Aorta (tissue), 5 donors: Measurements from ENCODE around the gene GPATCH8. TPM values are rescaled to one million over a fixed set of nuclear protein-coding genes. Genes with fewer than 3 reads are reported as not detected.

Experiments used
- ATAC-seq: fragments of 200-7000 bp; cut with Tn5 transposase; one replicate; pipeline ENCODE4 v1.9.1; 2022; ENCODE audit warnings: moderate library complexity; ENCODE audit not compliant: low FRiP score
- DNase-seq, 2 donors: peaks; one replicate each; pipeline ENCODE4 v3.0.0-alpha.2; 2020
- H3K27ac ChIP-seq, 2 donors: one replicate each; pipeline ENCODE4 v1.5.1; 2013; ENCODE audit warnings: low read length in 2 of 2, mild to moderate bottlenecking in 2 of 2, moderate library complexity in 2 of 2, control low read depth in 1 of 2, inconsistent platforms in 1 of 2, low read depth in 1 of 2
- H3K27me3 ChIP-seq, 2 donors: one replicate each; pipeline ENCODE4 v1.6.1; 2013; ENCODE audit warnings: control low read depth in 1 of 2, low read length in 1 of 2, mild to moderate bottlenecking in 1 of 2, moderate library complexity in 1 of 2; ENCODE audit not compliant: insufficient read depth in 2 of 2, control insufficient read depth in 1 of 2
- H3K36me3 ChIP-seq, 2 donors: one replicate each; pipeline ENCODE4 v1.6.1; 2013; ENCODE audit warnings: control low read depth in 1 of 2, low read length in 1 of 2, mild to moderate bottlenecking in 1 of 2; ENCODE audit not compliant: insufficient read depth in 2 of 2, control insufficient read depth in 1 of 2
- H3K4me1 ChIP-seq, 2 donors: one replicate each; pipeline ENCODE4 v1.6.1; 2013; ENCODE audit warnings: low read length in 2 of 2, control low read depth in 1 of 2, mild to moderate bottlenecking in 1 of 2, moderate library complexity in 1 of 2; ENCODE audit not compliant: insufficient read depth in 2 of 2, control insufficient read depth in 1 of 2
- H3K4me3 ChIP-seq, 2 donors: one replicate each; pipeline ENCODE4 v1.5.1; 2013; ENCODE audit warnings: low read length in 2 of 2, control low read depth in 1 of 2, mild to moderate bottlenecking in 1 of 2
- H3K9me3 ChIP-seq: one replicate; pipeline ENCODE4 v1.6.1; 2013; ENCODE audit warnings: mild to moderate bottlenecking, low read length; ENCODE audit not compliant: control insufficient read depth
- WGBS, 2 donors: extraction: QIAGEN DNeasy Blood & Tissue Kit; methylation state at CpG; one replicate each; pipeline ENCODE4 v1.1.7; 2013; 5-methylcytosine and 5-hydroxymethylcytosine counted together
- intact Hi-C, 2 donors: fragments of 100-400 bp; cut with DNase I; formaldehyde crosslinking; loops; one replicate each; pipeline versions ENCODE4 v1.14.2 to v1.15.0; 2022
- polyA plus RNA-seq, 2 donors: library from polyadenylated mRNA; stranded (reverse); fragments of 200-250 nt; gene quantifications; one replicate each; pipeline ENCODE4 v1.2.3, GENCODE V29; 2013
- total RNA-seq, 2 donors: library from RNA; stranded (reverse); fragmentation: NEBNext Ultra II Directional; extraction: Animal tissue kit (Norgen Biotek cat#: 25700); gene quantifications; one replicate each; pipeline ENCODE4 v1.2.1, GENCODE V29; 2021
- donor health status: healthy with polysubstance abuse.
- donor health status: Bipolar disorder and iron deficiency.
- donor health status: DM: no; HTN: no; CAD: no.
- donor health status: DM: no; HTN: no; CAD: no.
- donor health status: DM: yes; HTN: yes; CAD: no.

Gene GPATCH8
- total and polyA plus RNA-seq, 4 donors, result 4.9 to 56.5 (median 27.3) TPM

- ATAC-seq (no peak), DNase-seq (peak in 1 of 2 donors; percentile 44)
- H3K9me3 ChIP-seq, result no peaks in the 10 kb centered on the region
- intact Hi-C loops, result loop anchor here in 1 of 2 donors (10.0 kb wide), 1 partner anchor 116 kb away; the partner anchor contains the start of gene GPATCH8
- H3K27ac ChIP-seq, result no peak within 1 kb of the TSS
- 33 to 53% methylated on average over 1 of the region's 1 CpG for WGBS, 2 donors
- H3K27me3 ChIP-seq, result no peaks in the 10 kb centered on the region
- no peak within 1 kb of the TSS for H3K4me3 ChIP-seq
- no peaks in the 10 kb centered on the region for H3K36me3 ChIP-seq
- H3K4me1 ChIP-seq, result no peaks in the 10 kb centered on the region
Measured at GRCh38 chr17:44389281-44389680, 113.9 kb downstream of the GPATCH8 start, which contains the start of gene ITGA2B. Gene ITGA2B (minus strand): TSS chr17:44389649. CDS start chr17:44389473, 176 bp downstream.

GRCh38 chr17:44387804-44388203, 115.4 kb downstream of the GPATCH8 start:
- intact Hi-C loops, result loop anchor here in 1 of 2 donors (10.0 kb wide), 1 partner anchor 117 kb away; the partner anchor contains the start of gene GPATCH8

GRCh38 chr17:44386182-44386525, 117.1 kb downstream of the GPATCH8 start:
- intact Hi-C loops, result loop anchor here in 1 of 2 donors (10.0 kb wide), 1 partner anchor 119 kb away; the partner anchor contains the start of gene GPATCH8
- no peak overlapping the region for H3K27ac ChIP-seq
- 24 to 28% methylated on average over 10 of the region's 10 CpGs for WGBS, 2 donors

More at GRCh38 chr17:44387804-44388203, 115.4 kb downstream of the GPATCH8 start:
- Histone ChIP-seq H3K9me3 (no peaks in the 10 kb centered on the region), H3K4me1 (no peaks in the 10 kb centered on the region), H3K36me3 (no peaks in the 10 kb centered on the region), H3K27me3 (no peaks in the 10 kb centered on the region), H3K4me3 (no peak overlapping the region), H3K27ac (no peak overlapping the region)
- DNase-seq, result peak in 1 of 2 donors; percentile 30
- WGBS, 2 donors, result 89 to 90% methylated on average over 2 of the region's 2 CpGs
- no peak for ATAC-seq

GRCh38 chr17:44385287-44386181, 117.7 kb downstream of the GPATCH8 start:
- intact Hi-C loops, result loop anchor here in 1 of 2 donors (10.0 kb wide), 1 partner anchor 119 kb away; the partner anchor contains the start of gene GPATCH8
- Histone ChIP-seq H3K9me3 (no peaks in the 10 kb centered on the region), H3K4me1 (no peaks in the 10 kb centered on the region), H3K4me3 (peak overlapping the region; percentile 10 to 21), H3K36me3 (no peaks in the 10 kb centered on the region), H3K27ac (no peak overlapping the region), H3K27me3 (no peaks in the 10 kb centered on the region)
- ATAC-seq, result peak; percentile 93
- WGBS, 2 donors, result 2 to 3% methylated on average over 68 of the region's 68 CpGs
- peak; percentile 84 to 94 for DNase-seq

More at GRCh38 chr17:44386182-44386525, 117.1 kb downstream of the GPATCH8 start:
- H3K9me3 ChIP-seq, result no peaks in the 10 kb centered on the region
- H3K36me3 ChIP-seq, result no peaks in the 10 kb centered on the region
- no peaks in the 10 kb centered on the region for H3K27me3 ChIP-seq
- H3K4me3 ChIP-seq, result no peak overlapping the region
- ATAC-seq (no peak), DNase-seq (no peak)
- H3K4me1 ChIP-seq, result no peaks in the 10 kb centered on the region

- H3K27ac ChIP-seq, result no peak overlapping the region
- WGBS, 2 donors, result 2 to 6% methylated on average over 26 of the region's 26 CpGs
- H3K4me3 ChIP-seq, result peak overlapping the region; percentile 10 to 21
- no peaks in the 10 kb centered on the region for H3K27me3 ChIP-seq
- intact Hi-C loops, result loop anchor here in 1 of 2 donors (10.0 kb wide), 1 partner anchor 120 kb away; the partner anchor contains the start of gene GPATCH8
- no peaks in the 10 kb centered on the region for H3K36me3 ChIP-seq
- no peaks in the 10 kb centered on the region for H3K9me3 ChIP-seq
- no peaks in the 10 kb centered on the region for H3K4me1 ChIP-seq
- peak in 1 of 2 donors; percentile 76 for DNase-seq
- peak; percentile 52 for ATAC-seq
Measured at GRCh38 chr17:44384823-44385286, 118.4 kb downstream of the GPATCH8 start.

DNA sequence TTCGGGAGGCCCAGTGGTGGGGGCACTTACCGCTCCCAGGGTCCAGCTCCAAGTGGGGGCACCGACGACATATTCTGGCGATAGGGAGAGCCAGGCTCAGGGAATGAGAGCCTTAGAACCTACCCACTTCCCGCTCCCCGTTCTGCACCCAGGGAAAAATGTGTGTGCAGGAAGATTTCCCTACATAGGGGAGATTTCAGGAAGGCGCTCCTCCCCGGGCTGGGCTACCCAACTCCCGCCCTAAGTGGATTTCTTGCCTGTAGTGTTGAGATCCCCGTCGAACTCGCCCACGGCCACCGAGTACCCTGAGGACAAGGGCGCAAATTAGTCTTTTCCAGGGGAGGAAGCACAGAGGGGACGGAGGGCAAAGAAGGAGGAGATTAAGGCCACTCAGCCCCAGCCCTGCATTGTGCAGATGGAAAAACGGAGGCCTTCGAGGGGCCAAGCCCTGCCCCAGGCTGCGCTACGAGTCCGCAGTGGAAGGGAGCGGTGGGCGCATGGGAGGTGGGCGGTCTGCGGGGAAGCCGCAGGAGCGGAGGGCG, 118.9 kb downstream of the GPATCH8 start:
- Histone ChIP-seq H3K4me1 (no peaks in the 10 kb centered on the region), H3K9me3 (no peaks in the 10 kb centered on the region), H3K27me3 (no peaks in the 10 kb centered on the region), H3K4me3 (no peak overlapping the region), H3K36me3 (no peaks in the 10 kb centered on the region), H3K27ac (no peak overlapping the region)
- WGBS, 2 donors, result 23% methylated on average over 29 of the region's 29 CpGs
- ATAC-seq (no peak), DNase-seq (peak in 1 of 2 donors; percentile 69)
- intact Hi-C loops, result loop anchor here in 1 of 2 donors (10.0 kb wide), 1 partner anchor 120 kb away; the partner anchor contains the start of gene GPATCH8

GRCh38 chr17:44383861-44384260, 119.3 kb downstream of the GPATCH8 start:
- intact Hi-C loops, result loop anchor here in 1 of 2 donors (10.0 kb wide), 1 partner anchor 121 kb away; the partner anchor contains the start of gene GPATCH8
- H3K27me3 ChIP-seq, result no peaks in the 10 kb centered on the region
- H3K27ac ChIP-seq, result no peak overlapping the region
- H3K4me1 ChIP-seq, result no peaks in the 10 kb centered on the region
- H3K9me3 ChIP-seq, result no peaks in the 10 kb centered on the region
- WGBS, 2 donors, result 74 to 76% methylated on average over 16 of the region's 16 CpGs
- DNase-seq (peak in 1 of 2 donors; percentile 68), ATAC-seq (no peak)
- H3K4me3 ChIP-seq, result no peak overlapping the region
- no peaks in the 10 kb centered on the region for H3K36me3 ChIP-seq

DNA sequence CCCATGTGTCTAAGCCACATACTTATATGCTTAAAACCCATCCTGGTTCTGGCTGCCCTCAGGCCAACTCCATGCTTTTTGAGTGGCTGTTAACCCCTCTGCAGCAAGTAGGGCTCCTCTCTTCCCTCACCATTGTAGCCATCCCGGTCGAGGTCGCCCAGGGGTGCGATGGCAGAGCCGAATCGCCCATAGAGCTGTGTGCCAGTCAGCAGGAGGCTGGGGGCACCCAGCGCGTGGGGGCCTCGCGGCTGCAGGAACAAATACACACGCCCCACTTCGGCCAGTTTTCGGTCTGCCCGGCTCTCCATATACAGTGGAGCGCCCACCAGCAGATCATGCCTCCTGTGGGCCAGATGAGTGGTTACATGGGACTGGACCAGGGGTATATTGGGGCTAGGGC, 119.8 kb downstream of the GPATCH8 start:
- peak in 1 of 2 donors; percentile 61 for DNase-seq
- Histone ChIP-seq H3K27ac (no peak overlapping the region), H3K4me3 (no peak overlapping the region), H3K4me1 (no peaks in the 10 kb centered on the region), H3K27me3 (no peaks in the 10 kb centered on the region), H3K9me3 (no peaks in the 10 kb centered on the region), H3K36me3 (no peaks in the 10 kb centered on the region)
- 95 to 96% methylated on average over 15 of the region's 15 CpGs for WGBS, 2 donors
- intact Hi-C loops, result loop anchor here in 1 of 2 donors (10.0 kb wide), 1 partner anchor 121 kb away; the partner anchor contains the start of gene GPATCH8
- no peak for ATAC-seq
